AG09309 (cell line): ENCODE measurements around the gene NOP53.

Experiments
- DNase-seq: peaks from one replicate; pipeline ENCODE4 v3.0.0-alpha.2; 2010; ENCODE audit warnings: low read depth
- H3K4me3 ChIP-seq: 2 replicates; pipeline ENCODE4 v1.5.1; 2011; ENCODE audit warnings: mild to moderate bottlenecking, low read depth, low read length, moderate library complexity; ENCODE audit not compliant: control insufficient read depth
- TF ChIP-seq, protein P1 (sequence below): IDR thresholded peaks from 2 replicates; pipeline ENCODE4 v1.5.1; 2011; ENCODE audit warnings: mild to moderate bottlenecking, low read depth, low read length, inconsistent platforms; ENCODE audit not compliant: insufficient read depth, control insufficient read depth; ENCODE audit errors: missing control alignments

Gene NOP53

DNA sequence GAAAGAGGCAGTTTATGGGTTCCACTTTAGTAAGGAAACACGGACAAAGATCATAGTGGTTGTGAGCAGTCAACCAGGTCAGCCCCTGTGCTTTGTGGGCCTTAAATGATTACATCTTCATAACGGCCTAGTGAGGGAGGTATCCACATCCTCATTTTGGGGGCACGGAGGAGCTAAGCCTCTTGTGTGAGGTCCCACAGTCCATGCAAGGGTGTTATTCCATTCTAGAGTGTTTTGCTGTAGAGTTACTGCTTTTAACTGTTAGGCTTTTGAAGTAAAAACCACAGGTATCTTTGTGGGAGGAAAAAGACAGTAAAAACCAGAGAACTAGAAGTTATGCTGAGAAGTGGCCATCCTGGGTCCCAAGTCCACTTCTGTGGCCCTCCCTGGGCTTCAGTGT lies 4.0 kb downstream of the NOP53 start:
- DNase-seq = no peak
- no peak overlapping the region for H3K4me3 ChIP-seq
- TF ChIP-seq, protein P1, sequence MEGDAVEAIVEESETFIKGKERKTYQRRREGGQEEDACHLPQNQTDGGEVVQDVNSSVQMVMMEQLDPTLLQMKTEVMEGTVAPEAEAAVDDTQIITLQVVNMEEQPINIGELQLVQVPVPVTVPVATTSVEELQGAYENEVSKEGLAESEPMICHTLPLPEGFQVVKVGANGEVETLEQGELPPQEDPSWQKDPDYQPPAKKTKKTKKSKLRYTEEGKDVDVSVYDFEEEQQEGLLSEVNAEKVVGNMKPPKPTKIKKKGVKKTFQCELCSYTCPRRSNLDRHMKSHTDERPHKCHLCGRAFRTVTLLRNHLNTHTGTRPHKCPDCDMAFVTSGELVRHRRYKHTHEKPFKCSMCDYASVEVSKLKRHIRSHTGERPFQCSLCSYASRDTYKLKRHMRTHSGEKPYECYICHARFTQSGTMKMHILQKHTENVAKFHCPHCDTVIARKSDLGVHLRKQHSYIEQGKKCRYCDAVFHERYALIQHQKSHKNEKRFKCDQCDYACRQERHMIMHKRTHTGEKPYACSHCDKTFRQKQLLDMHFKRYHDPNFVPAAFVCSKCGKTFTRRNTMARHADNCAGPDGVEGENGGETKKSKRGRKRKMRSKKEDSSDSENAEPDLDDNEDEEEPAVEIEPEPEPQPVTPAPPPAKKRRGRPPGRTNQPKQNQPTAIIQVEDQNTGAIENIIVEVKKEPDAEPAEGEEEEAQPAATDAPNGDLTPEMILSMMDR = no peak

DNA sequence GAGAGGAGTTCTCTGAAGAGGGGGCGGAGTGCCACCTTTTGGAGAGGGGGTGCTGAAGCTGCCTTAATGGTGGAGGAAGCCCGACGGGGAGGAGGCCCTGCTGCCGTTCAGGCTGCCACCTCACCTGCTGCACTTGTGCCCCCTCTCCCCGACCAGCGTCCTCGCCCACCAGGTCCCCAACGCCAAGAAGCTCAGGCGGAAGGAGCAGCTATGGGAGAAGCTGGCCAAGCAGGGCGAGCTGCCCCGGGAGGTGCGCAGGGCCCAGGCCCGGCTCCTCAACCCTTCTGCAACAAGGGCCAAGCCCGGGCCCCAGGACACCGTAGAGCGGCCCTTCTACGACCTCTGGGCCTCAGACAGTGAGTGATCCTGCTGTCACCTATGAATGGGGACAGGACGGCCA lies 5.4 kb downstream of the NOP53 start:
- H3K4me3 ChIP-seq = no peak overlapping the region
- no peak for DNase-seq
- TF ChIP-seq, protein P1 = no peak

DNA sequence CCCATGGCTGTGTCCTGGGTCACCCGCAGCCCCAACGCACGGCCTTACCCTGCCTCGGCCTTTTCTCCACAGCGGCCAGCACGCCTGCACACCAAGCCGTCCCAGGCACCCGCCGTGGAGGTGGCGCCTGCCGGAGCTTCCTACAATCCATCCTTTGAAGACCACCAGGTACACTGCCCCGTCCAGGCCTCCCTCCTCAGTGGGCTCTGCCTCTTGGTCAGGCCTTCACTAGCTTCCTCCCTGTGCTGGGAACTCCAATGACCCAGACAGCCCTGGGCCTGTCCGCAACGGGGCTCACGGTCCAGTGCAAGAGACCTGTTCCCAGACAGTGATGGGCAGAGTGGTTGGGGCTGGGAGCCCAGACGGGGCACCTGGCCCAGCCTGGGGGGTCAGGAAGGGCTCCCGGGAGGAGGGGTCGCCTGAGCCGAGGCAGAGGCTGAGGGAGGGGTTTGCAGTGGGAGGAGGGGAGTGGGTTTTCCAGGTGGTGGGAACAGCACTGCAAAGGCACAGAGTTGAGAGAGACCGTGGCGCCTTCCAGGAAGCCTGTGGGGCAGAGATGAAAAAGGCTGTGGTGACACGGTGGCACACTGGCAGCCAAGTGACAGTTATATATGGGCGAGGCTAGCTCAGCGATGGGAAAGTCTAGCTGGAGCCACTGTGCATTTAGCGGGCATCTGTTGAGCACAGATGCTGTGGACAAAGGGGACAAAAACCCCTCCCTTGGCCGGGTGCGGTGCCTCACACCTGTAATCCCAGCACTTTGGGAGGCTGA lies 7.3 kb downstream of the NOP53 start:
- no peak overlapping the region for H3K4me3 ChIP-seq
- no peak for DNase-seq

DNA sequence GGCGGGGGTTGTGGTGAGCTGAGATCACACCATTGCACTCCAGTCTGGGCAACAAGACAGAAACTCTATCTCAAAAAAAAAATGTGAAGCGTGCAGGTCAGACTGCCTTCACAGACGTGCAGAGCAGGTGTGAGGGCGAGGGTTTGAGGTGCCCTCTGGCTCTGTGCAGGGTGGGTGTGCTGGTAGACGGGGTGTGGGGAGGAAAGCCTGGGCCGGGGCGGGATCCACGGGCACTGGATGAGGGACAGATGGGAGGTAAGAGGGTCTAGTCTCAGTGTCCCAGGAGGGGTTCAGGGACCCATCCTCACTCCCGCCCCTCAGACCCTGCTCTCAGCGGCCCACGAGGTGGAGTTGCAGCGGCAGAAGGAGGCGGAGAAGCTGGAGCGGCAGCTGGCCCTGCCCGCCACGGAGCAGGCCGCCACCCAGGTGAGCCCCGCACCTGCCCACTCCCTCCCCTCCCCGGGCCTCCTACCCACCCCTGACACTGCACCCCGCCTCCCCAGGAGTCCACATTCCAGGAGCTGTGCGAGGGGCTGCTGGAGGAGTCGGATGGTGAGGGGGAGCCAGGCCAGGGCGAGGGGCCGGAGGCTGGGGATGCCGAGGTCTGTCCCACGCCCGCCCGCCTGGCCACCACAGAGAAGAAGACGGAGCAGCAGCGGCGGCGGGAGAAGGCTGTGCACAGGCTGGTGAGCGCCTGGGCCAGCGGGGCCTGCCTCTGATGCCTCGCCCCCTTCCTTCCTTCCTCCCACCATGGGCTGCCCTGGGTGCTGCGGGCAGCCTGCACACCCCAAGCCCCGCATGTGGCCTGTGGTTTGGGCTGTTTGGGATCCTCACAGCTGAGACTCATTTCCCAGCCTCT lies 9.1 kb downstream of the NOP53 start:
- no peak for DNase-seq
- H3K4me3 ChIP-seq = no peak overlapping the region
- TF ChIP-seq, protein P1 = no peak

More for the DNA sequence above, 7.3 kb downstream of the NOP53 start:
- TF ChIP-seq, protein P1 = no peak

DNA sequence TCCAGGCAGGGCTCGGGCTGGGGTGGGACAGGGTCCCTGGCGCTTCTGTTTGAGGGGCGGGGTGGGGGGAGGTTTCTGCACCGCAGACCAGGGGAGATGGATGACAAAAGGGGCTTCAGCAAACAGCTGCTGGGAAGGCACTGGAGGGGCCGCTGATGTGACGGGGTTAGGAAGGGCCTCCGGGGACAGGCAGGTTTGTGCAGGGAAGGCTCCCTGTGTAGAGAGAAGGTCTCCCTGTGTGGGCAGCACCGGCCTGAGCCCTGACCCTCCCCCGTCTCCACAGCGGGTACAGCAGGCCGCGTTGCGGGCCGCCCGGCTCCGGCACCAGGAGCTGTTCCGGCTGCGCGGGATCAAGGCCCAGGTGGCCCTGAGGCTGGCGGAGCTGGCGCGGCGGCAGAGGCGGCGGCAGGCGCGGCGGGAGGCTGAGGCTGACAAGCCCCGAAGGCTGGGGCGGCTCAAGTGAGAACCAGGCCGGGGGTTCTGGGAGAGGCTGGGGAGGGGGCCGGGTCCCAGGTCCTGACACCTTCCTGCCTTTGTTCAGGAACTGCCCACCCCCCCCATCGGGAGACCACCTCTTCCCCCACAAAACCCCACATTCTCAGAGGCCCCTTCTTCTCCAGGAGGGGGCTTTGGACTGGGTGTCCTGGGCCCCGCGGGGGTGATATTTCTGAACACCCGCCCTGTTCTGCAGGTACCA lies 9.9 kb downstream of the NOP53 start:
- DNase-seq = no peak
- TF ChIP-seq, protein P1 = no peak
- H3K4me3 ChIP-seq = no peak overlapping the region
